ENCODE results near the gene KCTD17.

DNA sequence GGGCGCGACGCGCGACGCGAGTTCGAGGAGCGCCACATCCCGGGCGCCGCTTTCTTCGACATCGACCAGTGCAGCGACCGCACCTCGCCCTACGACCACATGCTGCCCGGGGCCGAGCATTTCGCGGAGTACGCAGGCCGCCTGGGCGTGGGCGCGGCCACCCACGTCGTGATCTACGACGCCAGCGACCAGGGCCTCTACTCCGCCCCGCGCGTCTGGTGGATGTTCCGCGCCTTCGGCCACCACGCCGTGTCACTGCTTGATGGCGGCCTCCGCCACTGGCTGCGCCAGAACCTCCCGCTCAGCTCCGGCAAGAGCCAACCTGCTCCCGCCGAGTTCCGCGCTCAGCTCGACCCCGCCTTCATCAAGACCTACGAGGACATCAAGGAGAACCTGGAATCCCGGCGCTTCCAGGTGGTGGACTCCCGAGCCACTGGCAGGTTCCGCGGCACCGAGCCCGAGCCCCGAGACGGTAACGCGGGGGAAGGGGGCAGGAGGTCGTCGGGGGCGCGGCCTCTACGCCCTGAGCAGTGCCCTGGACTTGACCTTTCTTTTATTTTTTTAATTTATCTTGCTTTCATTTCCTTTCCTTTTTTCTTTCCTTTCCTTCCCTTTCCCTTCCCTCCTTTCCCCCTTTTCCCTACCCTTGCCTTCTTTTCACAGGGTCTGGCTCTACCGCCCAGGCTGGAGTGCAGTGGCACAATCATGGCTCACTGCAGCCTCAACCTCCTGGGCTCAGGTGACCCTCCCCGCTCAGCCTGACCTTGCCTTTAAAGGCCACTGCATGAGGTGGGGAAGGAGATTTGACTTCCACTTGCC lies 27.0 kb upstream of the KCTD17 start:
- TF ChIP-seq, protein P1, sequence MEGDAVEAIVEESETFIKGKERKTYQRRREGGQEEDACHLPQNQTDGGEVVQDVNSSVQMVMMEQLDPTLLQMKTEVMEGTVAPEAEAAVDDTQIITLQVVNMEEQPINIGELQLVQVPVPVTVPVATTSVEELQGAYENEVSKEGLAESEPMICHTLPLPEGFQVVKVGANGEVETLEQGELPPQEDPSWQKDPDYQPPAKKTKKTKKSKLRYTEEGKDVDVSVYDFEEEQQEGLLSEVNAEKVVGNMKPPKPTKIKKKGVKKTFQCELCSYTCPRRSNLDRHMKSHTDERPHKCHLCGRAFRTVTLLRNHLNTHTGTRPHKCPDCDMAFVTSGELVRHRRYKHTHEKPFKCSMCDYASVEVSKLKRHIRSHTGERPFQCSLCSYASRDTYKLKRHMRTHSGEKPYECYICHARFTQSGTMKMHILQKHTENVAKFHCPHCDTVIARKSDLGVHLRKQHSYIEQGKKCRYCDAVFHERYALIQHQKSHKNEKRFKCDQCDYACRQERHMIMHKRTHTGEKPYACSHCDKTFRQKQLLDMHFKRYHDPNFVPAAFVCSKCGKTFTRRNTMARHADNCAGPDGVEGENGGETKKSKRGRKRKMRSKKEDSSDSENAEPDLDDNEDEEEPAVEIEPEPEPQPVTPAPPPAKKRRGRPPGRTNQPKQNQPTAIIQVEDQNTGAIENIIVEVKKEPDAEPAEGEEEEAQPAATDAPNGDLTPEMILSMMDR (IDR thresholded peaks at IDR 0.05; ENCODE audit: low read length), result no peak
- no peak for TF ChIP-seq EZH2 (IDR thresholded peaks at IDR 0.05; ENCODE audit: borderline replicate concordance, low read length)
